Hepatocyte (in vitro differentiated cells): ENCODE results near the gene CIAO3.

ENCODE experiments used
- CTCF ChIP-seq: fragments of 200-600 bp; sonication (generic); IDR thresholded peaks from 2 replicates; pipeline ENCODE4 v1.5.1; 2016; ENCODE audit warnings: antibody characterized with exemption, mild to moderate bottlenecking; ENCODE audit not compliant: poor library complexity
- EZH2 ChIP-seq: fragments of 200-600 bp; sonication (generic); IDR thresholded peaks from 2 replicates; pipeline ENCODE4 v1.6.1; 2016; ENCODE audit warnings: antibody characterized with exemption, mild to moderate bottlenecking, borderline replicate concordance

GRCh38 chr16:746637-747036 lies 5.8 kb upstream of the CIAO3 start:
- TF ChIP-seq CTCF (no peak), EZH2 (no peak)
